SK-N-SH (cell line): ENCODE results near the gene SLC25A20. TPM values are rescaled to one million over a fixed set of nuclear protein-coding genes. Genes with fewer than 3 reads are reported as not detected.

ENCODE experiments used
- CTCF ChIA-PET: fragments of 300-600, 350-600 bp; formaldehyde crosslinking; extraction: SDS; loops from one replicate; lab custom pipeline; 2021; lab: Yijun Ruan, JAX
- POLR2A ChIA-PET: fragments of 350-600 bp; sonication (Branson Sonifier 250); formaldehyde crosslinking; extraction: SDS; loops from one replicate; lab custom pipeline; 2020; ENCODE audit warnings: antibody characterized with exemption, inconsistent platforms; lab: Yijun Ruan, JAX
- DNase-seq: peaks from one replicate; pipeline ENCODE4 v3.0.0; 2012
- H2AFZ ChIP-seq: fragments of 200-600 bp; sonication (generic); 2 replicates; pipeline ENCODE4 v1.8.1; 2016; ENCODE audit warnings: antibody characterized with exemption, mild to moderate bottlenecking, low read depth
- H3F3A ChIP-seq: fragments of 200-600 bp; sonication (generic); replicated peaks from 2 replicates; pipeline ENCODE3; 2016; ENCODE audit warnings: antibody characterized with exemption, mild to moderate bottlenecking; ENCODE audit not compliant: insufficient read depth
- H3K27ac ChIP-seq, 2 experiments: fragments of 200-500 bp in 1 of 2; fragments of 200-600 bp in 1 of 2; sonication (Bioruptor generic) in 1 of 2; sonication (generic), shearing (Covaris generic) in 1 of 2; 2 replicates each; pipeline versions ENCODE4 v1.5.1 to v1.6.1; 2014 to 2016; ENCODE audit warnings: low read depth in 2 of 2, inconsistent platforms in 1 of 2, low read length in 1 of 2, mild to moderate bottlenecking in 1 of 2, mixed read lengths in 1 of 2
- H3K27me3 ChIP-seq: fragments of 200-600 bp; sonication (generic), shearing (Covaris generic); 2 replicates; pipeline ENCODE4 v1.6.1; 2016; ENCODE audit warnings: mixed run types; ENCODE audit not compliant: insufficient read depth
- H3K36me3 ChIP-seq, 2 experiments: fragments of 200-500 bp in 1 of 2; fragments of 200-600 bp in 1 of 2; sonication (Bioruptor generic) in 1 of 2; sonication (generic) in 1 of 2; replicated peaks in 1 of 2; 2 replicates each; pipeline versions ENCODE3 to v1.5.1; 2014 to 2016; ENCODE audit warnings: low read length in 1 of 2, mild to moderate bottlenecking in 1 of 2; ENCODE audit not compliant: insufficient read depth in 2 of 2, control insufficient read depth in 1 of 2
- H3K4me1 ChIP-seq, 2 experiments: fragments of 200-500 bp in 1 of 2; fragments of 200-600 bp in 1 of 2; sonication (Bioruptor generic) in 1 of 2; sonication (generic), shearing (Covaris generic) in 1 of 2; 2 replicates each; pipeline versions ENCODE4 v1.5.1 to v1.6.1; 2014 to 2016; ENCODE audit warnings: low read depth in 1 of 2, low read length in 1 of 2, mixed run types in 1 of 2; ENCODE audit not compliant: insufficient read depth in 2 of 2, control insufficient read depth in 1 of 2
- H3K4me2 ChIP-seq: fragments of 200-600 bp; sonication (generic), shearing (Covaris generic); 2 replicates; pipeline ENCODE4 v1.6.1; 2017; ENCODE audit warnings: mixed run types
- H3K4me3 ChIP-seq, 2 experiments: fragments of 200-500 bp in 1 of 2; fragments of 200-600 bp in 1 of 2; sonication (Bioruptor generic) in 1 of 2; sonication (generic), shearing (Covaris generic) in 1 of 2; 2 replicates each; pipeline versions ENCODE4 v1.5.1 to v1.8.1; 2014 to 2016; ENCODE audit warnings: low read depth in 2 of 2, inconsistent platforms in 1 of 2, low read length in 1 of 2, mild to moderate bottlenecking in 1 of 2, mixed read lengths in 1 of 2, moderate library complexity in 1 of 2
- H3K79me2 ChIP-seq: fragments of 200-600 bp; sonication (generic); 2 replicates; pipeline ENCODE4 v1.8.1; 2017; ENCODE audit warnings: mild to moderate bottlenecking; ENCODE audit not compliant: insufficient read depth
- H3K9ac ChIP-seq: fragments of 200-600 bp; sonication (generic); 2 replicates; pipeline ENCODE4 v1.6.1; 2017; ENCODE audit warnings: mixed run types
- H3K9me2 ChIP-seq: fragments of 200-600 bp; sonication (generic); 2 replicates; pipeline ENCODE4 v1.6.1; 2017; ENCODE audit warnings: mixed run types
- H3K9me3 ChIP-seq: fragments of 200-600 bp; sonication (generic); 2 replicates; pipeline ENCODE4 v1.6.1; 2017; ENCODE audit warnings: mixed run types, mild to moderate bottlenecking, moderate library complexity
- H4K20me1 ChIP-seq: fragments of 200-600 bp; sonication (generic); 2 replicates; pipeline ENCODE4 v1.6.1; 2017; ENCODE audit warnings: mild to moderate bottlenecking, mixed run types; ENCODE audit not compliant: insufficient read depth
- CHD2 ChIP-seq: fragments of 150-350 bp; IDR thresholded peaks from 2 replicates; pipeline ENCODE4 v1.6.1; 2018; ENCODE audit warnings: low read length; ENCODE audit not compliant: partially characterized antibody
- EZH2phosphoT487 ChIP-seq: fragments of 200-600 bp; sonication (generic); IDR thresholded peaks from 2 replicates; pipeline ENCODE4 v1.6.1; 2017; ENCODE audit warnings: low read depth, mixed run types, mild to moderate bottlenecking, antibody characterized with exemption, moderate library complexity, borderline replicate concordance
- FOSL2 ChIP-seq: IDR thresholded peaks from 2 replicates; pipeline ENCODE4 v1.4.0; 2012; ENCODE audit warnings: low read depth, mild to moderate bottlenecking, moderate library complexity, borderline replicate concordance
- FOXJ3 ChIP-seq: sonication (generic); formaldehyde crosslinking; IDR thresholded peaks from 2 replicates; pipeline ENCODE4 v1.5.1; 2020; ENCODE audit warnings: mild to moderate bottlenecking, missing genetic modification reagents
- FOXM1 ChIP-seq: IDR thresholded peaks from 2 replicates; pipeline ENCODE4 v1.4.0; 2012; ENCODE audit warnings: low read depth, mild to moderate bottlenecking
- GABPA ChIP-seq: IDR thresholded peaks from 2 replicates; pipeline ENCODE4 v1.4.0; 2012; ENCODE audit warnings: low read depth, mild to moderate bottlenecking
- IRF3 ChIP-seq: fragments of 150-350 bp; IDR thresholded peaks from 2 replicates; pipeline ENCODE4 v1.6.1; 2016; ENCODE audit warnings: mild to moderate bottlenecking, low read depth, low read length
- NRF1 ChIP-seq: IDR thresholded peaks from 2 replicates; pipeline ENCODE4 v1.6.1; 2012; ENCODE audit warnings: low read depth, mild to moderate bottlenecking, low read length
- PBX3 ChIP-seq: IDR thresholded peaks from 2 replicates; pipeline ENCODE4; 2012
- RCOR1 ChIP-seq: fragments of 150-350 bp; IDR thresholded peaks from 2 replicates; pipeline ENCODE4 v1.6.1; 2017; ENCODE audit warnings: antibody characterized with exemption, low read length
- RXRA ChIP-seq: IDR thresholded peaks from 2 replicates; pipeline ENCODE4 v1.4.0; 2012; ENCODE audit warnings: low read depth, mild to moderate bottlenecking, borderline replicate concordance
- SMC3 ChIP-seq: IDR thresholded peaks from 2 replicates; pipeline ENCODE4 v1.6.1; 2012; ENCODE audit warnings: low read depth, low read length, improper control_type of control experiment
- TAF1 ChIP-seq: IDR thresholded peaks from 2 replicates; pipeline ENCODE4 v1.6.1; 2012; ENCODE audit warnings: low read depth, mild to moderate bottlenecking, low read length, moderate library complexity, borderline replicate concordance
- USF2 ChIP-seq: fragments of 150-350 bp; IDR thresholded peaks from 2 replicates; pipeline ENCODE4 v1.6.1; 2017; ENCODE audit warnings: antibody characterized with exemption, low read length, low read depth, borderline replicate concordance
- ZBTB33 ChIP-seq: IDR thresholded peaks from 2 replicates; pipeline ENCODE4 v1.4.0; 2012; ENCODE audit warnings: low read depth, borderline replicate concordance
- WGBS: methylation state at CpG from one replicate; pipeline ENCODE4 v1.1.6; 2017; ENCODE audit warnings: low lambda C conversion rate; 5-methylcytosine and 5-hydroxymethylcytosine counted together
- polyA plus RNA-seq, 3 experiments: library from polyadenylated mRNA; depleted of rRNA; stranded (reverse); fragments of >200 nt; gene quantifications; 2 replicates each; pipeline ENCODE4 v1.2.3, GENCODE V29; 2012
- TF ChIP-seq, protein P1 (sequence below): IDR thresholded peaks from 2 replicates; pipeline ENCODE4 v1.4.0; 2012; ENCODE audit warnings: low read depth

The SLC25A20 gene
- polyA plus RNA-seq, 1 of the 3 experiments (the other 2 are of a cell fraction): 30.3 TPM

- Histone ChIP-seq H2AFZ (no peak overlapping the region), H3K9me3 (no peaks in the 10 kb centered on the region), H3K9ac (no peak overlapping the region), H3K4me3 (no peak overlapping the region), H3K27ac (no peak overlapping the region), H3K27me3 (no peaks in the 10 kb centered on the region), H3K4me1 (no peaks in the 10 kb centered on the region), H3K36me3 (peaks cover 0 to 5% of the 10 kb centered on the region in 2 experiments), H4K20me1 (no peaks in the 10 kb centered on the region), H3K4me2 (no peak overlapping the region), H3K9me2 (no peaks in the 10 kb centered on the region), H3F3A (peaks cover 4% of the 10 kb centered on the region), H3K79me2 (no peaks in the 10 kb centered on the region)
- WGBS: 86% methylated on average over 2 of the region's 2 CpGs
- CTCF ChIA-PET: no interaction called here
- no peak for TF ChIP-seq FOXM1
- POLR2A ChIA-PET: no interaction called here
- DNase-seq: no peak
Measured at GRCh38 chr3:48857641-48858040, 41.0 kb downstream of the SLC25A20 start.

DNA sequence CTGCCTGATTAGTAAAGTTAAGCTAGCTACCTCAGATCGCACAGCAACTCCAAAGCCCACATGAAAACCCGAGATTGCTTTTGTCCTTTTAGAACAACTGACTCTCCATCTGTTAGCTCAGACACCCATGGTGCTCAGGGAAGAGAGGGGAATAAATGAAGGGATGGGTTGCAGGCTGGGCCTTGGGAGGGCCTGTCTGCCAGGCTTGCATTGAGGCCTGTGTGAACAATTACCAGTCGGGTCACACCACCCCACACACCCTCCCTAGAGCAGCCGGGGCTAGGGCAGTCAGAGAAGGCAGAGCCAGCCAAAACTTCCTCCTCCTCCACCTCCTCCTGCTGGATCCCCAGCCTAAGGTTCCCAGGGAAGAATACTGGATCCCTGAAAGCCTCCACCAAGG is 42.2 kb downstream of the SLC25A20 start:
- no peaks in the 10 kb centered on the region for H3K79me2 ChIP-seq
- no peak overlapping the region for H3K9ac ChIP-seq
- H3K4me3 ChIP-seq: no peak overlapping the region
- CTCF ChIA-PET: interaction anchor here (0.6 to 1.0 kb wide), 2 partner anchors 50 to 86 kb away, joined by 3 read pairs; no protein-coding TSS in a partner anchor
- no peaks in the 10 kb centered on the region for H3K9me2 ChIP-seq
- H3K4me1 ChIP-seq: peaks cover 0 to 9% of the 10 kb centered on the region in 2 experiments; a peak in 1 of 4 replicates
- peaks cover 4% of the 10 kb centered on the region for H3F3A ChIP-seq
- POLR2A ChIA-PET: interaction anchor here (0.7 kb wide), 1 partner anchor 108 kb away, joined by 3 read pairs; no protein-coding TSS in a partner anchor
- no peaks in the 10 kb centered on the region for H4K20me1 ChIP-seq
- TF ChIP-seq RCOR1: no peak
- TF ChIP-seq, protein P1, sequence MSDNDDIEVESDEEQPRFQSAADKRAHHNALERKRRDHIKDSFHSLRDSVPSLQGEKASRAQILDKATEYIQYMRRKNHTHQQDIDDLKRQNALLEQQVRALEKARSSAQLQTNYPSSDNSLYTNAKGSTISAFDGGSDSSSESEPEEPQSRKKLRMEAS: no peak
- TF ChIP-seq IRF3: no peak
- no peak for TF ChIP-seq FOSL2
- TF ChIP-seq USF2: no peak
- TF ChIP-seq SMC3: no peak
- TF ChIP-seq CHD2: no peak
- TF ChIP-seq PBX3: no peak
- TF ChIP-seq ZBTB33: no peak
- TF ChIP-seq GABPA: no peak
- TF ChIP-seq EZH2phosphoT487: no peak
- TF ChIP-seq NRF1: no peak
- TF ChIP-seq RXRA: no peak
- TF ChIP-seq FOXJ3 (CRISPR knock-in tag): no peak
- no peak for TF ChIP-seq TAF1
- no peak overlapping the region for H3K4me2 ChIP-seq
- WGBS: 69% methylated on average over 3 of the region's 4 CpGs
- no peak for DNase-seq
- no peak overlapping the region for H3K27ac ChIP-seq
- H3K27me3 ChIP-seq: no peaks in the 10 kb centered on the region
- no peak overlapping the region for H2AFZ ChIP-seq
- no peaks in the 10 kb centered on the region for H3K9me3 ChIP-seq
- H3K36me3 ChIP-seq: peaks cover 0 to 5% of the 10 kb centered on the region in 2 experiments
